ENCODE measurements around the gene AKAP13. TPM values are rescaled to one million over a fixed set of nuclear protein-coding genes. Genes with fewer than 3 reads are reported as not detected.
"Not testable (repeated sequence)": the region's sequence is repeated elsewhere in the genome, so short reads cannot be mapped to it uniquely, and the experiment has no call there.

The AKAP13 gene
- total RNA-seq, 1 donor from 2014 or later: 238 TPM

GRCh38 chr15:85788771-85789495, 408.5 kb downstream of the AKAP13 start:
- intact Hi-C loops (cut with DNase I): no loop called here
- no peak for ATAC-seq

GRCh38 chr15:85789496-85789875, 409.1 kb downstream of the AKAP13 start:
- intact Hi-C loops (cut with DNase I): no loop called here
- ATAC-seq (no peak), DNase-seq (ENCODE audit: low spot score) (no peak)

More at GRCh38 chr15:85788771-85789495, 408.5 kb downstream of the AKAP13 start:
- no peak for DNase-seq (ENCODE audit: low spot score)

- intact Hi-C loops (cut with DNase I): no loop called here
- DNase-seq (ENCODE audit: low spot score) (no peak), ATAC-seq (no peak)
These were observed 411.8 kb downstream of the AKAP13 start for GRCh38 chr15:85792102-85792731.

GRCh38 chr15:85792912-85793590, 412.6 kb downstream of the AKAP13 start:
- intact Hi-C loops (cut with DNase I): no loop called here
- DNase-seq (ENCODE audit: low spot score) (no peak), ATAC-seq (no peak)

- DNase-seq (ENCODE audit: low spot score) (peak; percentile 71), ATAC-seq (peak; percentile 12)
- intact Hi-C loops (cut with DNase I): no loop called here
These were observed 413.5 kb downstream of the AKAP13 start for GRCh38 chr15:85793641-85794597.

- intact Hi-C loops (cut with DNase I): no loop called here
- DNase-seq (ENCODE audit: low spot score) (peak; percentile 96), ATAC-seq (peak; percentile 99)
These were observed 414.4 kb downstream of the AKAP13 start, which contains the start of gene KLHL25 for GRCh38 chr15:85794598-85795336. KLHL25 (minus strand) TSS chr15:85794925; CDS start chr15:85769810, 25,115 bp downstream.

- intact Hi-C loops (cut with DNase I): no loop called here
- ATAC-seq (no peak), DNase-seq (ENCODE audit: low spot score) (no peak)
These were observed 415.2 kb downstream of the AKAP13 start for GRCh38 chr15:85795337-85796305.

GRCh38 chr15:85796371-85796770, 416.0 kb downstream of the AKAP13 start:
- ATAC-seq; intact Hi-C loops (cut with DNase I); DNase-seq (ENCODE audit: low spot score): not testable (repeated sequence)

Small RNA genes within 50 kb of the gene (microRNA-seq; reads per million reads assigned to microRNA genes)
- gene MIR1276 (not detected), gene MIR7706 (4.7 reads per million, percentile 10 among the genes with 10 or more reads in this experiment)
